HCT116 (cell line): ENCODE results near the gene FBXL17. TPM values are rescaled to one million over a fixed set of nuclear protein-coding genes. Genes with fewer than 3 reads are reported as not detected.

Experiments used
- ATAC-seq: fragments of 200-7000 bp; cut with Tn5 transposase; 2 replicates; pipeline ENCODE4 v1.9.1; 2020; ENCODE audit warnings: mild to moderate bottlenecking, moderate library complexity
- BruUV-seq: library from RNA; stranded (reverse); fragments of 400-500 nt; replicated peaks from 2 replicates; lab custom pipeline; 2021; lab: Mats Ljungman, UMichigan
- CTCF ChIA-PET: fragments of 300-600 bp; sonication (Branson Sonifier 250); formaldehyde crosslinking; loops from one replicate; lab custom pipeline; 2021; ENCODE audit warnings: antibody characterized with exemption; lab: Charles Lee
- POLR2A ChIA-PET: fragments of 300-600, 350-600 bp; sonication (Branson Sonifier 250); formaldehyde crosslinking; loops from one replicate; lab custom pipeline; 2021; ENCODE audit warnings: antibody characterized with exemption; lab: Charles Lee
- RAD21 ChIA-PET, 2 experiments: fragments of 300-600 bp; sonication (Branson Sonifier 250); formaldehyde crosslinking; loops; one replicate each; lab custom pipeline; 2023; ENCODE audit warnings: low total read pairs in 2 of 2; ENCODE audit not compliant: uncharacterized antibody in 2 of 2, unreplicated experiment in 2 of 2, low non-redundant PET in 1 of 2; lab: Charles Lee
- DNase-seq: peaks from one replicate; pipeline ENCODE4 v3.0.0-alpha.2; 2010; ENCODE audit warnings: low read depth, low spot score
- H2AFZ ChIP-seq: fragments of 200-600 bp; shearing (Covaris generic), sonication (generic); 2 replicates; pipeline ENCODE4 v1.6.1; 2017; ENCODE audit warnings: low read depth, mixed run types, mixed read lengths, antibody characterized with exemption, low read length; ENCODE audit not compliant: poor library complexity, severe bottlenecking
- H3K27ac ChIP-seq: 2 replicates; pipeline ENCODE4 v1.5.1; 2012; ENCODE audit warnings: low read depth, low read length
- H3K27me3 ChIP-seq: fragments of 200-600 bp; sonication (generic); 2 replicates; pipeline ENCODE4 v1.6.1; 2016; ENCODE audit warnings: mixed run types, low read length, mixed read lengths; ENCODE audit not compliant: insufficient read depth
- H3K36me3 ChIP-seq, 2 experiments: fragments of 200-500 bp in 1 of 2; fragments of 200-600 bp in 1 of 2; sonication (Bioruptor generic) in 1 of 2; sonication (generic) in 1 of 2; 2 replicates each; pipeline versions ENCODE4 v1.5.1 to v1.6.1; 2014 to 2016; ENCODE audit warnings: low read length in 2 of 2, inconsistent platforms in 1 of 2, mixed read lengths in 1 of 2, mixed run types in 1 of 2; ENCODE audit not compliant: insufficient read depth in 2 of 2, control insufficient read depth in 1 of 2
- H3K4me1 ChIP-seq, 2 experiments: fragments of 200-600 bp in 1 of 2; sonication (generic) in 1 of 2; 2 replicates each; pipeline versions ENCODE4 v1.5.1 to v1.6.1; 2012 to 2017; ENCODE audit warnings: low read length in 2 of 2, inconsistent platforms in 1 of 2, mild to moderate bottlenecking in 1 of 2, mixed read lengths in 1 of 2, mixed run types in 1 of 2, moderate library complexity in 1 of 2; ENCODE audit not compliant: insufficient read depth in 2 of 2, control insufficient read depth in 1 of 2
- H3K4me2 ChIP-seq: fragments of 200-600 bp; sonication (generic); 2 replicates; pipeline ENCODE4 v1.6.1; 2017; ENCODE audit warnings: mixed run types, low read length, mixed read lengths
- H3K4me3 ChIP-seq, 2 experiments: fragments of 200-600 bp in 1 of 2; sonication (generic) in 1 of 2; replicated peaks in 1 of 2; 2 replicates each; pipeline ENCODE4 v1.5.1; 2011 to 2016; ENCODE audit warnings: low read length in 2 of 2, control low read depth in 1 of 2, low read depth in 1 of 2, mild to moderate bottlenecking in 1 of 2, mixed read lengths in 1 of 2, mixed run types in 1 of 2
- H3K79me2 ChIP-seq: fragments of 200-600 bp; sonication (generic); 2 replicates; pipeline ENCODE4 v1.6.1; 2017; ENCODE audit warnings: mild to moderate bottlenecking, mixed run types, low read length, moderate library complexity, mixed read lengths; ENCODE audit not compliant: insufficient read depth
- H3K9ac ChIP-seq: fragments of 200-600 bp; sonication (generic); 2 replicates; pipeline ENCODE4 v1.6.1; 2016; ENCODE audit warnings: low read length, mixed read lengths
- H3K9me2 ChIP-seq: fragments of 200-600 bp; sonication (generic), shearing (Covaris generic); 2 replicates; pipeline ENCODE4 v1.6.1; 2017; ENCODE audit warnings: mixed run types, mild to moderate bottlenecking, moderate library complexity; ENCODE audit not compliant: insufficient read depth
- H3K9me3 ChIP-seq, 2 experiments: fragments of 200-500 bp in 1 of 2; fragments of 200-600 bp in 1 of 2; sonication (Bioruptor generic) in 1 of 2; sonication (generic) in 1 of 2; 2 replicates each; pipeline ENCODE4 v1.6.1; 2014 to 2017; ENCODE audit warnings: low read length in 2 of 2, mixed read lengths in 2 of 2, inconsistent platforms in 1 of 2, low read depth in 1 of 2, mild to moderate bottlenecking in 1 of 2, mixed run types in 1 of 2, moderate library complexity in 1 of 2; ENCODE audit not compliant: control insufficient read depth in 1 of 2, insufficient read depth in 1 of 2
- H4K20me1 ChIP-seq: fragments of 200-600 bp; sonication (generic), shearing (Covaris generic); 2 replicates; pipeline ENCODE4 v1.6.1; 2017; ENCODE audit warnings: mixed run types, mild to moderate bottlenecking, moderate library complexity; ENCODE audit not compliant: insufficient read depth
- EGR1 ChIP-seq: IDR thresholded peaks from 2 replicates; pipeline ENCODE4 v1.6.1; 2012; ENCODE audit warnings: low read depth
- ELF1 ChIP-seq: IDR thresholded peaks from 2 replicates; pipeline ENCODE4 v1.6.1; 2012; ENCODE audit warnings: low read depth, borderline replicate concordance
- EZH2 ChIP-seq: fragments of 200-600 bp; sonication (generic); IDR thresholded peaks from 2 replicates; pipeline ENCODE4 v1.6.1; 2017; ENCODE audit warnings: antibody characterized with exemption, mixed run types
- EZH2phosphoT487 ChIP-seq: fragments of 200-600 bp; IDR thresholded peaks from 2 replicates; pipeline ENCODE4 v1.6.1; 2018; ENCODE audit warnings: antibody characterized with exemption, borderline replicate concordance
- FOSL1 ChIP-seq: IDR thresholded peaks from 2 replicates; pipeline ENCODE4 v1.6.1; 2012; ENCODE audit warnings: low read depth
- POLR2A ChIP-seq: IDR thresholded peaks from 2 replicates; pipeline ENCODE4 v1.7.0; 2011; ENCODE audit warnings: borderline replicate concordance; ENCODE audit not compliant: insufficient read depth, insufficient read length; ENCODE audit errors: extremely low read depth
- POLR2AphosphoS5 ChIP-seq: IDR thresholded peaks from 2 replicates; pipeline ENCODE4 v1.6.1; 2011; ENCODE audit warnings: mild to moderate bottlenecking, low read depth, low read length, moderate library complexity
- RAD21 ChIP-seq: IDR thresholded peaks from 2 replicates; pipeline ENCODE4 v1.6.1; 2012; ENCODE audit warnings: low read depth, mild to moderate bottlenecking
- SIN3A ChIP-seq: IDR thresholded peaks from 2 replicates; pipeline ENCODE4 v1.6.1; 2012; ENCODE audit warnings: low read depth
- TCF7L2 ChIP-seq: IDR thresholded peaks from 2 replicates; pipeline ENCODE4 v1.7.0; 2011; ENCODE audit warnings: borderline replicate concordance, inconsistent platforms; ENCODE audit not compliant: insufficient read depth, insufficient read length; ENCODE audit errors: extremely low read depth
- ZFX ChIP-seq: fragments of 450-650 bp; IDR thresholded peaks from 2 replicates; pipeline ENCODE4 v1.6.1; 2017
- intact Hi-C: fragments of 100-400 bp; cut with micrococcal nuclease; formaldehyde crosslinking; loops from 2 replicates; pipeline ENCODE4 v1.10.0; 2022
- total RNA-seq: library from RNA; stranded (reverse); gene quantifications from one replicate; pipeline ENCODE4 v1.2.1, GENCODE V29; 2021; ENCODE audit not compliant: unreplicated experiment
- TF ChIP-seq, protein P1 (sequence below), 3 experiments: fragments of 200-600 bp in 1 of 3; sonication (generic) in 1 of 3; IDR thresholded peaks in 2 of 3; conservative IDR thresholded peaks in 1 of 3; 2 replicates each; pipeline ENCODE4 v1.5.1; 2012 to 2017; ENCODE audit warnings: low read depth in 2 of 3, low read length in 2 of 3, antibody characterized with exemption in 1 of 3, borderline replicate concordance in 1 of 3, control low read depth in 1 of 3, mild to moderate bottlenecking in 1 of 3, mixed read lengths in 1 of 3, mixed run types in 1 of 3, moderate library complexity in 1 of 3; ENCODE audit not compliant: insufficient read depth in 1 of 3
- TF ChIP-seq, protein P2 (sequence below): IDR thresholded peaks from 2 replicates; pipeline ENCODE4 v1.6.1; 2012; ENCODE audit warnings: low read depth
- TF ChIP-seq, protein P3 (sequence below): IDR thresholded peaks from 2 replicates; pipeline ENCODE4 v1.6.1; 2011; ENCODE audit warnings: mild to moderate bottlenecking, low read length, moderate library complexity; ENCODE audit not compliant: insufficient replicate concordance; ENCODE audit errors: extremely low read depth

Gene FBXL17
- total RNA-seq, 1 experiment from 2014 or later = 9.4 TPM

DNA sequence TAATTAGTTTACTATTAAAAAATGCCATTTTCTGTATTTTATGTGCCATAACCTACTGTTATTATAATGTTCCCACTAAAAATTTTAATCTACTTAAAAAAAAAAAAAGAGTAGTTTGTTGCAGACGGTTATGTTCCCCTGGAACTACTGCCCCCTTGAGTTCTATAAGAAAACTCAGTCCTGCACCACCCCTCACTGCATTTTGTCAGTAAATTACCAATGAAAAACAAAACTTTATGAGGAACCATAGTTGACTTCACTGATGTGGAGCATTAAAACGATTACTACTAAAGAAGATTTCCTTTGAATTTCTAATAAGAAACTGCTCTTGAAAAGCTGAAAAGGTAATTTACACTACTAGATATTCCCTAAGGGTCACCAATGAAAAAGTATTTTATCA, 288.7 kb downstream of the FBXL17 start:
- no peak overlapping the region for H3K27ac ChIP-seq
- H3K27me3 ChIP-seq = no peaks in the 10 kb centered on the region
- CTCF ChIA-PET = no interaction called here
- H3K36me3 ChIP-seq = no peaks in the 10 kb centered on the region
- intact Hi-C loops = no loop called here
- H3K4me1 ChIP-seq = no peaks in the 10 kb centered on the region
- H2AFZ ChIP-seq = no peak overlapping the region
- no peak overlapping the region for H3K4me2 ChIP-seq
- H4K20me1 ChIP-seq = no peaks in the 10 kb centered on the region
- peak; percentile 70 for ATAC-seq
- H3K9me3 ChIP-seq = no peaks in the 10 kb centered on the region
- no peak overlapping the region for H3K4me3 ChIP-seq
- no peaks in the 10 kb centered on the region for H3K9me2 ChIP-seq
- RAD21 ChIA-PET = no interaction called here
- no peak overlapping the region for H3K9ac ChIP-seq
- POLR2A ChIA-PET = no interaction called here
- TF ChIP-seq SIN3A = no peak
- TF ChIP-seq TCF7L2 = no peak
- TF ChIP-seq RAD21 = peak; percentile 42; the same call in 1 of the 2 replicates
- no peak for TF ChIP-seq POLR2AphosphoS5
- no peak for TF ChIP-seq FOSL1
- TF ChIP-seq, protein P1, sequence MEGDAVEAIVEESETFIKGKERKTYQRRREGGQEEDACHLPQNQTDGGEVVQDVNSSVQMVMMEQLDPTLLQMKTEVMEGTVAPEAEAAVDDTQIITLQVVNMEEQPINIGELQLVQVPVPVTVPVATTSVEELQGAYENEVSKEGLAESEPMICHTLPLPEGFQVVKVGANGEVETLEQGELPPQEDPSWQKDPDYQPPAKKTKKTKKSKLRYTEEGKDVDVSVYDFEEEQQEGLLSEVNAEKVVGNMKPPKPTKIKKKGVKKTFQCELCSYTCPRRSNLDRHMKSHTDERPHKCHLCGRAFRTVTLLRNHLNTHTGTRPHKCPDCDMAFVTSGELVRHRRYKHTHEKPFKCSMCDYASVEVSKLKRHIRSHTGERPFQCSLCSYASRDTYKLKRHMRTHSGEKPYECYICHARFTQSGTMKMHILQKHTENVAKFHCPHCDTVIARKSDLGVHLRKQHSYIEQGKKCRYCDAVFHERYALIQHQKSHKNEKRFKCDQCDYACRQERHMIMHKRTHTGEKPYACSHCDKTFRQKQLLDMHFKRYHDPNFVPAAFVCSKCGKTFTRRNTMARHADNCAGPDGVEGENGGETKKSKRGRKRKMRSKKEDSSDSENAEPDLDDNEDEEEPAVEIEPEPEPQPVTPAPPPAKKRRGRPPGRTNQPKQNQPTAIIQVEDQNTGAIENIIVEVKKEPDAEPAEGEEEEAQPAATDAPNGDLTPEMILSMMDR (IDR thresholded peaks at IDR 0.05 in 2 of 3, conservative IDR thresholded peaks at IDR 0.05 in 1 of 3; ENCODE audit: borderline replicate concordance in 1 of 3, insufficient read depth in 1 of 3, low read depth in 2 of 3, low read length in 2 of 3) = peak; percentile 12 to 58 (median 55); a peak in 3 of 6 replicates
- no TSS peak for BruUV-seq
- DNase-seq = peak; percentile 6
- H3K79me2 ChIP-seq = no peaks in the 10 kb centered on the region

DNA sequence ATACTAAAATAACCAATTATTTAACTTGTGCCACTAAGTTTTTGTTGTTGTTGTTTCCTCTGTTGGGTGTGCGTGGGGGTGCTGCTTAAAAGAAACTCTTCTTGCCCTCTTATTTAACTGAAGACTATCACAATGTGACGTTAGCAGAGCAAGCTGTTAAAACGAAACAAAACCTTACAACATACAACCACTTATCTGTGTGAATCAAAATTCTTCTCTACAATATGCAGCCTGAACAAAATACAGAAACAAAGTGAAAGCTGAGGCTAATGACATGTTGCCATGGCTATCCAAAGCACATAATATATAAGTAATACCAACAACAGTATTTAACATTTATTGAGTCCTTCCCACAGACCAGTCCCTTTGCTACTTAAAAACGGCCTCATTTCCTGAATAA, 291.0 kb downstream of the FBXL17 start:
- H3K4me3 ChIP-seq = no peak overlapping the region
- H3K4me1 ChIP-seq = no peaks in the 10 kb centered on the region
- CTCF ChIA-PET = no interaction called here
- H3K27me3 ChIP-seq = no peaks in the 10 kb centered on the region
- no peaks in the 10 kb centered on the region for H3K79me2 ChIP-seq
- BruUV-seq = no TSS peak
- H3K9me3 ChIP-seq = no peaks in the 10 kb centered on the region
- no peak overlapping the region for H2AFZ ChIP-seq
- H3K36me3 ChIP-seq = no peaks in the 10 kb centered on the region
- RAD21 ChIA-PET = no interaction called here
- H3K27ac ChIP-seq = no peak overlapping the region
- no peak for DNase-seq
- POLR2A ChIA-PET = no interaction called here
- H3K4me2 ChIP-seq = no peak overlapping the region
- no peaks in the 10 kb centered on the region for H4K20me1 ChIP-seq
- H3K9me2 ChIP-seq = no peaks in the 10 kb centered on the region
- no peak overlapping the region for H3K9ac ChIP-seq
- no peak for ATAC-seq
- intact Hi-C loops = no loop called here
- TF ChIP-seq FOSL1 (no peak), ZFX (no peak), EGR1 (no peak), POLR2A (no peak), POLR2AphosphoS5 (no peak), EZH2phosphoT487 (no peak), EZH2 (no peak), ELF1 (no peak)
- TF ChIP-seq, protein P2, sequence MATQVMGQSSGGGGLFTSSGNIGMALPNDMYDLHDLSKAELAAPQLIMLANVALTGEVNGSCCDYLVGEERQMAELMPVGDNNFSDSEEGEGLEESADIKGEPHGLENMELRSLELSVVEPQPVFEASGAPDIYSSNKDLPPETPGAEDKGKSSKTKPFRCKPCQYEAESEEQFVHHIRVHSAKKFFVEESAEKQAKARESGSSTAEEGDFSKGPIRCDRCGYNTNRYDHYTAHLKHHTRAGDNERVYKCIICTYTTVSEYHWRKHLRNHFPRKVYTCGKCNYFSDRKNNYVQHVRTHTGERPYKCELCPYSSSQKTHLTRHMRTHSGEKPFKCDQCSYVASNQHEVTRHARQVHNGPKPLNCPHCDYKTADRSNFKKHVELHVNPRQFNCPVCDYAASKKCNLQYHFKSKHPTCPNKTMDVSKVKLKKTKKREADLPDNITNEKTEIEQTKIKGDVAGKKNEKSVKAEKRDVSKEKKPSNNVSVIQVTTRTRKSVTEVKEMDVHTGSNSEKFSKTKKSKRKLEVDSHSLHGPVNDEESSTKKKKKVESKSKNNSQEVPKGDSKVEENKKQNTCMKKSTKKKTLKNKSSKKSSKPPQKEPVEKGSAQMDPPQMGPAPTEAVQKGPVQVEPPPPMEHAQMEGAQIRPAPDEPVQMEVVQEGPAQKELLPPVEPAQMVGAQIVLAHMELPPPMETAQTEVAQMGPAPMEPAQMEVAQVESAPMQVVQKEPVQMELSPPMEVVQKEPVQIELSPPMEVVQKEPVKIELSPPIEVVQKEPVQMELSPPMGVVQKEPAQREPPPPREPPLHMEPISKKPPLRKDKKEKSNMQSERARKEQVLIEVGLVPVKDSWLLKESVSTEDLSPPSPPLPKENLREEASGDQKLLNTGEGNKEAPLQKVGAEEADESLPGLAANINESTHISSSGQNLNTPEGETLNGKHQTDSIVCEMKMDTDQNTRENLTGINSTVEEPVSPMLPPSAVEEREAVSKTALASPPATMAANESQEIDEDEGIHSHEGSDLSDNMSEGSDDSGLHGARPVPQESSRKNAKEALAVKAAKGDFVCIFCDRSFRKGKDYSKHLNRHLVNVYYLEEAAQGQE = no peak
- TF ChIP-seq, protein P3, sequence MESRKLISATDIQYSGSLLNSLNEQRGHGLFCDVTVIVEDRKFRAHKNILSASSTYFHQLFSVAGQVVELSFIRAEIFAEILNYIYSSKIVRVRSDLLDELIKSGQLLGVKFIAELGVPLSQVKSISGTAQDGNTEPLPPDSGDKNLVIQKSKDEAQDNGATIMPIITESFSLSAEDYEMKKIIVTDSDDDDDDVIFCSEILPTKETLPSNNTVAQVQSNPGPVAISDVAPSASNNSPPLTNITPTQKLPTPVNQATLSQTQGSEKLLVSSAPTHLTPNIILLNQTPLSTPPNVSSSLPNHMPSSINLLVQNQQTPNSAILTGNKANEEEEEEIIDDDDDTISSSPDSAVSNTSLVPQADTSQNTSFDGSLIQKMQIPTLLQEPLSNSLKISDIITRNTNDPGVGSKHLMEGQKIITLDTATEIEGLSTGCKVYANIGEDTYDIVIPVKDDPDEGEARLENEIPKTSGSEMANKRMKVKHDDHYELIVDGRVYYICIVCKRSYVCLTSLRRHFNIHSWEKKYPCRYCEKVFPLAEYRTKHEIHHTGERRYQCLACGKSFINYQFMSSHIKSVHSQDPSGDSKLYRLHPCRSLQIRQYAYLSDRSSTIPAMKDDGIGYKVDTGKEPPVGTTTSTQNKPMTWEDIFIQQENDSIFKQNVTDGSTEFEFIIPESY = no peak
